Fibroblast of mammary gland (primary cell): ENCODE data around the gene ACSM2B.
"Not testable (repeated sequence)": the region's sequence is repeated elsewhere in the genome, so short reads cannot be mapped to it uniquely, and the experiment has no call there.

Source experiments
- DNase-seq: peaks from one replicate; pipeline ENCODE4 v3.0.0-alpha.2; 2010; ENCODE audit warnings: low read depth
- H3K4me3 ChIP-seq: 2 replicates; pipeline ENCODE4 v1.5.1; 2011; ENCODE audit warnings: low read depth, mild to moderate bottlenecking, low read length, moderate library complexity; ENCODE audit not compliant: control insufficient read depth
- TF ChIP-seq, protein P1 (sequence below): conservative IDR thresholded peaks from 2 replicates; pipeline ENCODE4 v1.5.1; 2011; ENCODE audit warnings: low read depth, low read length, inconsistent platforms; ENCODE audit not compliant: control insufficient read depth, insufficient read depth

ACSM2B gene

DNA sequence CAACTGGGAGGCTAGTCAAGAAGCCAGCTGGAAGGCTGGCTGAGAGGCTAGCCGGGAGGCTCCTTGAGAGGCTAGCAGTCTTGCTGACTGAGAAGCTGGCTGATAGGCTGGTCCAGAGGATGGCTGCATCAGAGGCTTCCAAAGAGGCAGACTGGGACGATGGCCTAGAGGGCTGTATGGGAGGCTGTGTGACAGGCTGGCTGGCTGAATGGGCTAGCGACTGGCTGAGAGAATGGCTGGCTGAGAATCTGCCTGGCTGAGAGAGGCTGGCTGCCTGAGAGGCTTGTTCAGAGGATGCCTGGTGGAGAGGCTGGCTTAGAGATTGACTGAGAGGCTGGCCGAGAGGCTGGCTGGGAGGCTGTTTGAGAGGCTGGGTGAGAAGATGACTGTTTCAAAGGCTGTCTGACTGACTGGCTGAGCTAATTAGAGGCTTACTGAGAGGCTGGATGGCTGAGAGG lies 34.8 kb upstream of the ACSM2B start:
- TF ChIP-seq, protein P1, sequence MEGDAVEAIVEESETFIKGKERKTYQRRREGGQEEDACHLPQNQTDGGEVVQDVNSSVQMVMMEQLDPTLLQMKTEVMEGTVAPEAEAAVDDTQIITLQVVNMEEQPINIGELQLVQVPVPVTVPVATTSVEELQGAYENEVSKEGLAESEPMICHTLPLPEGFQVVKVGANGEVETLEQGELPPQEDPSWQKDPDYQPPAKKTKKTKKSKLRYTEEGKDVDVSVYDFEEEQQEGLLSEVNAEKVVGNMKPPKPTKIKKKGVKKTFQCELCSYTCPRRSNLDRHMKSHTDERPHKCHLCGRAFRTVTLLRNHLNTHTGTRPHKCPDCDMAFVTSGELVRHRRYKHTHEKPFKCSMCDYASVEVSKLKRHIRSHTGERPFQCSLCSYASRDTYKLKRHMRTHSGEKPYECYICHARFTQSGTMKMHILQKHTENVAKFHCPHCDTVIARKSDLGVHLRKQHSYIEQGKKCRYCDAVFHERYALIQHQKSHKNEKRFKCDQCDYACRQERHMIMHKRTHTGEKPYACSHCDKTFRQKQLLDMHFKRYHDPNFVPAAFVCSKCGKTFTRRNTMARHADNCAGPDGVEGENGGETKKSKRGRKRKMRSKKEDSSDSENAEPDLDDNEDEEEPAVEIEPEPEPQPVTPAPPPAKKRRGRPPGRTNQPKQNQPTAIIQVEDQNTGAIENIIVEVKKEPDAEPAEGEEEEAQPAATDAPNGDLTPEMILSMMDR: no peak
- H3K4me3 ChIP-seq: no peak overlapping the region

GRCh38 chr16:20610211-20610891 lies 34.2 kb upstream of the ACSM2B start:
- H3K4me3 ChIP-seq: no peak overlapping the region
- no peak for DNase-seq
- TF ChIP-seq, protein P1: no peak

More for the DNA sequence above, 34.8 kb upstream of the ACSM2B start:
- no peak for DNase-seq

GRCh38 chr16:20602205-20602604 lies 26.0 kb upstream of the ACSM2B start:
- DNase-seq, H3K4me3 ChIP-seq: not testable (repeated sequence)

GRCh38 chr16:20599475-20599874 lies 23.3 kb upstream of the ACSM2B start:
- not testable (repeated sequence) for H3K4me3 ChIP-seq, DNase-seq

GRCh38 chr16:20598832-20599469 lies 22.8 kb upstream of the ACSM2B start:
- DNase-seq: no peak
- TF ChIP-seq, protein P1: no peak
- no peak overlapping the region for H3K4me3 ChIP-seq

- not testable (repeated sequence) for H3K4me3 ChIP-seq
Observed at GRCh38 chr16:20595694-20596093, 19.5 kb upstream of the ACSM2B start.

GRCh38 chr16:20595068-20595467 lies 18.9 kb upstream of the ACSM2B start:
- not testable (repeated sequence) for DNase-seq, H3K4me3 ChIP-seq

More at GRCh38 chr16:20595694-20596093, 19.5 kb upstream of the ACSM2B start:
- DNase-seq: not testable (repeated sequence)

- H3K4me3 ChIP-seq, DNase-seq: not testable (repeated sequence)
Observed at GRCh38 chr16:20592780-20593179, 16.6 kb upstream of the ACSM2B start.

- H3K4me3 ChIP-seq, DNase-seq: not testable (repeated sequence)
Observed at GRCh38 chr16:20589486-20589885, 13.3 kb upstream of the ACSM2B start.

- not testable (repeated sequence) for DNase-seq, H3K4me3 ChIP-seq
Observed at GRCh38 chr16:20587645-20588074, 11.5 kb upstream of the ACSM2B start.

- not testable (repeated sequence) for H3K4me3 ChIP-seq, DNase-seq
Observed at GRCh38 chr16:20586716-20587115, 10.5 kb upstream of the ACSM2B start.

- H3K4me3 ChIP-seq: not testable (repeated sequence)
Observed at GRCh38 chr16:20586112-20586511, 9.9 kb upstream of the ACSM2B start.

GRCh38 chr16:20580487-20581259 lies 4.5 kb upstream of the ACSM2B start:
- DNase-seq: not testable (repeated sequence)

More at GRCh38 chr16:20586112-20586511, 9.9 kb upstream of the ACSM2B start:
- DNase-seq: not testable (repeated sequence)

GRCh38 chr16:20578091-20578490 lies 1.9 kb upstream of the ACSM2B start:
- H3K4me3 ChIP-seq: not testable (repeated sequence)

More at GRCh38 chr16:20580487-20581259, 4.5 kb upstream of the ACSM2B start:
- not testable (repeated sequence) for H3K4me3 ChIP-seq

More at GRCh38 chr16:20578091-20578490, 1.9 kb upstream of the ACSM2B start:
- DNase-seq: not testable (repeated sequence)
